HG03159 (cell line): ENCODE data around the gene CST6.

Experiments used
- ATAC-seq: cut with Tn5 transposase; IDR thresholded peaks from one replicate; pipeline ENCODE4 v1.9.1; 2021; ENCODE audit warnings: mild to moderate bottlenecking, moderate library complexity; ENCODE audit not compliant: unreplicated experiment

CST6 gene

GRCh38 chr11:66011785-66012303 is at the start of gene CST6:
Gene CST6, plus strand, starts transcription at chr11:66012008. Its CDS starts 37 bp downstream, at chr11:66012045.
- ATAC-seq: no peak

- no peak for ATAC-seq
Measured at GRCh38 chr11:65962141-65962564, 49.7 kb upstream of the CST6 start.

GRCh38 chr11:65964906-65965305 is 46.9 kb upstream of the CST6 start:
- no peak for ATAC-seq

GRCh38 chr11:65965986-65966762 is 45.6 kb upstream of the CST6 start:
- ATAC-seq: no peak

GRCh38 chr11:65967329-65967934 is 44.4 kb upstream of the CST6 start:
- ATAC-seq: no peak

- no peak for ATAC-seq
Measured at GRCh38 chr11:65968600-65969482, 43.0 kb upstream of the CST6 start.

- ATAC-seq: no peak
Measured at GRCh38 chr11:65972116-65972515, 39.7 kb upstream of the CST6 start.

GRCh38 chr11:65973439-65974110 is 38.2 kb upstream of the CST6 start:
- ATAC-seq: no peak

- no peak for ATAC-seq
Measured at GRCh38 chr11:65975771-65976170, 36.0 kb upstream of the CST6 start.

GRCh38 chr11:65976216-65977176 is 35.3 kb upstream of the CST6 start:
- no peak for ATAC-seq

- no peak for ATAC-seq
Measured at GRCh38 chr11:65977621-65978390, 34.0 kb upstream of the CST6 start.

GRCh38 chr11:65978391-65979238 is 33.2 kb upstream of the CST6 start:
- ATAC-seq: no peak

GRCh38 chr11:65979261-65979759 is 32.5 kb upstream of the CST6 start:
- ATAC-seq: no peak

GRCh38 chr11:65981101-65981740 is 30.6 kb upstream of the CST6 start:
- ATAC-seq: no peak

GRCh38 chr11:65981972-65982823 is 29.6 kb upstream of the CST6 start:
- no peak for ATAC-seq

- no peak for ATAC-seq
Measured at GRCh38 chr11:65982824-65983588, 28.8 kb upstream of the CST6 start.
